HCT116 (cell line): ENCODE measurements around the gene CAMKMT. TPM values are rescaled to one million over a fixed set of nuclear protein-coding genes. Genes with fewer than 3 reads are reported as not detected.

Experiments
- ATAC-seq: fragments of 200-7000 bp; cut with Tn5 transposase; 2 replicates; pipeline ENCODE4 v1.9.1; 2020; ENCODE audit warnings: mild to moderate bottlenecking, moderate library complexity
- BruUV-seq: library from RNA; stranded (reverse); fragments of 400-500 nt; replicated peaks from 2 replicates; lab custom pipeline; 2021; lab: Mats Ljungman, UMichigan
- CTCF ChIA-PET: fragments of 300-600 bp; sonication (Branson Sonifier 250); formaldehyde crosslinking; loops from one replicate; lab custom pipeline; 2021; ENCODE audit warnings: antibody characterized with exemption; lab: Charles Lee
- POLR2A ChIA-PET: fragments of 300-600, 350-600 bp; sonication (Branson Sonifier 250); formaldehyde crosslinking; loops from one replicate; lab custom pipeline; 2021; ENCODE audit warnings: antibody characterized with exemption; lab: Charles Lee
- RAD21 ChIA-PET, 2 experiments: fragments of 300-600 bp; sonication (Branson Sonifier 250); formaldehyde crosslinking; loops; one replicate each; lab custom pipeline; 2023; ENCODE audit warnings: low total read pairs in 2 of 2; ENCODE audit not compliant: uncharacterized antibody in 2 of 2, unreplicated experiment in 2 of 2, low non-redundant PET in 1 of 2; lab: Charles Lee
- DNase-seq: peaks from one replicate; pipeline ENCODE4 v3.0.0-alpha.2; 2010; ENCODE audit warnings: low read depth, low spot score
- H2AFZ ChIP-seq: fragments of 200-600 bp; shearing (Covaris generic), sonication (generic); 2 replicates; pipeline ENCODE4 v1.6.1; 2017; ENCODE audit warnings: low read depth, mixed run types, mixed read lengths, antibody characterized with exemption, low read length; ENCODE audit not compliant: poor library complexity, severe bottlenecking
- H3K27ac ChIP-seq: 2 replicates; pipeline ENCODE4 v1.5.1; 2012; ENCODE audit warnings: low read depth, low read length
- H3K27me3 ChIP-seq: fragments of 200-600 bp; sonication (generic); 2 replicates; pipeline ENCODE4 v1.6.1; 2016; ENCODE audit warnings: mixed run types, low read length, mixed read lengths; ENCODE audit not compliant: insufficient read depth
- H3K36me3 ChIP-seq, 2 experiments: fragments of 200-500 bp in 1 of 2; fragments of 200-600 bp in 1 of 2; sonication (Bioruptor generic) in 1 of 2; sonication (generic) in 1 of 2; 2 replicates each; pipeline versions ENCODE4 v1.5.1 to v1.6.1; 2014 to 2016; ENCODE audit warnings: low read length in 2 of 2, inconsistent platforms in 1 of 2, mixed read lengths in 1 of 2, mixed run types in 1 of 2; ENCODE audit not compliant: insufficient read depth in 2 of 2, control insufficient read depth in 1 of 2
- H3K4me1 ChIP-seq, 2 experiments: fragments of 200-600 bp in 1 of 2; sonication (generic) in 1 of 2; 2 replicates each; pipeline versions ENCODE4 v1.5.1 to v1.6.1; 2012 to 2017; ENCODE audit warnings: low read length in 2 of 2, inconsistent platforms in 1 of 2, mild to moderate bottlenecking in 1 of 2, mixed read lengths in 1 of 2, mixed run types in 1 of 2, moderate library complexity in 1 of 2; ENCODE audit not compliant: insufficient read depth in 2 of 2, control insufficient read depth in 1 of 2
- H3K4me2 ChIP-seq: fragments of 200-600 bp; sonication (generic); 2 replicates; pipeline ENCODE4 v1.6.1; 2017; ENCODE audit warnings: mixed run types, low read length, mixed read lengths
- H3K4me3 ChIP-seq, 2 experiments: fragments of 200-600 bp in 1 of 2; sonication (generic) in 1 of 2; replicated peaks in 1 of 2; 2 replicates each; pipeline ENCODE4 v1.5.1; 2011 to 2016; ENCODE audit warnings: low read length in 2 of 2, control low read depth in 1 of 2, low read depth in 1 of 2, mild to moderate bottlenecking in 1 of 2, mixed read lengths in 1 of 2, mixed run types in 1 of 2
- H3K79me2 ChIP-seq: fragments of 200-600 bp; sonication (generic); 2 replicates; pipeline ENCODE4 v1.6.1; 2017; ENCODE audit warnings: mild to moderate bottlenecking, mixed run types, low read length, moderate library complexity, mixed read lengths; ENCODE audit not compliant: insufficient read depth
- H3K9ac ChIP-seq: fragments of 200-600 bp; sonication (generic); 2 replicates; pipeline ENCODE4 v1.6.1; 2016; ENCODE audit warnings: low read length, mixed read lengths
- H3K9me2 ChIP-seq: fragments of 200-600 bp; sonication (generic), shearing (Covaris generic); 2 replicates; pipeline ENCODE4 v1.6.1; 2017; ENCODE audit warnings: mixed run types, mild to moderate bottlenecking, moderate library complexity; ENCODE audit not compliant: insufficient read depth
- H3K9me3 ChIP-seq, 2 experiments: fragments of 200-500 bp in 1 of 2; fragments of 200-600 bp in 1 of 2; sonication (Bioruptor generic) in 1 of 2; sonication (generic) in 1 of 2; 2 replicates each; pipeline ENCODE4 v1.6.1; 2014 to 2017; ENCODE audit warnings: low read length in 2 of 2, mixed read lengths in 2 of 2, inconsistent platforms in 1 of 2, low read depth in 1 of 2, mild to moderate bottlenecking in 1 of 2, mixed run types in 1 of 2, moderate library complexity in 1 of 2; ENCODE audit not compliant: control insufficient read depth in 1 of 2, insufficient read depth in 1 of 2
- H4K20me1 ChIP-seq: fragments of 200-600 bp; sonication (generic), shearing (Covaris generic); 2 replicates; pipeline ENCODE4 v1.6.1; 2017; ENCODE audit warnings: mixed run types, mild to moderate bottlenecking, moderate library complexity; ENCODE audit not compliant: insufficient read depth
- ATF3 ChIP-seq: IDR thresholded peaks from 2 replicates; pipeline ENCODE4 v1.6.1; 2012
- CBX3 ChIP-seq: IDR thresholded peaks from 2 replicates; pipeline ENCODE4 v1.6.1; 2012; ENCODE audit warnings: low read depth
- EZH2 ChIP-seq: fragments of 200-600 bp; sonication (generic); IDR thresholded peaks from 2 replicates; pipeline ENCODE4 v1.6.1; 2017; ENCODE audit warnings: antibody characterized with exemption, mixed run types
- FOSL1 ChIP-seq: IDR thresholded peaks from 2 replicates; pipeline ENCODE4 v1.6.1; 2012; ENCODE audit warnings: low read depth
- MAX ChIP-seq: IDR thresholded peaks from 2 replicates; pipeline ENCODE4 v1.6.1; 2012
- POLR2A ChIP-seq: IDR thresholded peaks from 2 replicates; pipeline ENCODE4 v1.7.0; 2011; ENCODE audit warnings: borderline replicate concordance; ENCODE audit not compliant: insufficient read depth, insufficient read length; ENCODE audit errors: extremely low read depth
- POLR2AphosphoS5 ChIP-seq: IDR thresholded peaks from 2 replicates; pipeline ENCODE4 v1.6.1; 2011; ENCODE audit warnings: mild to moderate bottlenecking, low read depth, low read length, moderate library complexity
- SP1 ChIP-seq: IDR thresholded peaks from 2 replicates; pipeline ENCODE4 v1.6.1; 2012; ENCODE audit warnings: low read depth
- SRF ChIP-seq: IDR thresholded peaks from 2 replicates; pipeline ENCODE4 v1.6.1; 2012; ENCODE audit warnings: low read depth
- YY1 ChIP-seq: IDR thresholded peaks from 2 replicates; pipeline ENCODE4 v1.6.1; 2011; ENCODE audit warnings: low read length, low read depth, moderate library complexity, mild to moderate bottlenecking; ENCODE audit not compliant: insufficient replicate concordance; ENCODE audit errors: extremely low read depth
- ZFX ChIP-seq: fragments of 450-650 bp; IDR thresholded peaks from 2 replicates; pipeline ENCODE4 v1.6.1; 2017
- ZNF274 ChIP-seq: fragments of 200-500 bp; sonication (Bioruptor generic); IDR thresholded peaks from 2 replicates; pipeline ENCODE4 v1.6.1; 2014; ENCODE audit warnings: mild to moderate bottlenecking, low read depth, low read length, inconsistent platforms
- intact Hi-C: fragments of 100-400 bp; cut with micrococcal nuclease; formaldehyde crosslinking; loops from 2 replicates; pipeline ENCODE4 v1.10.0; 2022
- total RNA-seq: library from RNA; stranded (reverse); gene quantifications from one replicate; pipeline ENCODE4 v1.2.1, GENCODE V29; 2021; ENCODE audit not compliant: unreplicated experiment
- TF ChIP-seq, protein P1 (sequence below): IDR thresholded peaks from 2 replicates; pipeline ENCODE4 v1.6.1; 2012; ENCODE audit warnings: low read depth
- TF ChIP-seq, protein P2 (sequence below): IDR thresholded peaks from 2 replicates; pipeline ENCODE4 v1.6.1; 2011; ENCODE audit warnings: mild to moderate bottlenecking, low read length, moderate library complexity; ENCODE audit not compliant: insufficient replicate concordance; ENCODE audit errors: extremely low read depth

The CAMKMT gene
- total RNA-seq, 1 experiment from 2014 or later = 10.6 TPM

- CTCF ChIA-PET = interaction anchor here (1.0 kb wide), 1 partner anchor 14 kb away, joined by 3 read pairs; no protein-coding TSS in a partner anchor
These were observed 32.4 kb upstream of the CAMKMT start for GRCh38 chr2:44329343-44329742.

DNA sequence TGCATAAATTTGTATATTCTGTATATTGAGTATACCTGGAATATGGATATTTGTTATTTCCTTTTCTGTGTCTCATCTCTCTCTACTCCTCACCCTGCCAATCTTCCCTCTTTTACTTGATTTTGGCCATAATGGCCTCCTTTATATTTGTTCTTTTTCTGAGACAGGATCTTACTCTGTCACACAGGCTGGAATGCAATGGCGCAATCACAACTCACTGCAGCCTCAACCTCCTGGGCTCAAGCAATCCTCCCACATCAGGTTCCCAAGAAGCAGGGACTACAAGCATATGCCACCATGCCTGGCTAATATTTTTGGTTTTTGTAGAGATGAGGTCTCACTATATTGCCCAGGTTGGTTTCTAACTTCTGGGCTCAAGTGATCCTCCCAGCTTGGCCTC, 30.9 kb upstream of the CAMKMT start:
- no peaks in the 10 kb centered on the region for H3K9me3 ChIP-seq
- H4K20me1 ChIP-seq = no peaks in the 10 kb centered on the region
- DNase-seq = no peak
- no peaks in the 10 kb centered on the region for H3K27me3 ChIP-seq
- H3K9ac ChIP-seq = no peak overlapping the region
- CTCF ChIA-PET = no interaction called here
- no peaks in the 10 kb centered on the region for H3K4me1 ChIP-seq
- RAD21 ChIA-PET = no interaction called here
- intact Hi-C loops = no loop called here
- H3K27ac ChIP-seq = no peak overlapping the region
- ATAC-seq = no peak
- H3K79me2 ChIP-seq = no peaks in the 10 kb centered on the region
- H3K36me3 ChIP-seq = peaks cover 4 to 9% of the 10 kb centered on the region in 2 experiments; a peak in 3 of 4 replicates
- H2AFZ ChIP-seq = no peak overlapping the region
- POLR2A ChIA-PET = no interaction called here
- no TSS peak for BruUV-seq
- H3K4me3 ChIP-seq = no peak overlapping the region
- H3K4me2 ChIP-seq = no peak overlapping the region
- no peaks in the 10 kb centered on the region for H3K9me2 ChIP-seq
- TF ChIP-seq, protein P1, sequence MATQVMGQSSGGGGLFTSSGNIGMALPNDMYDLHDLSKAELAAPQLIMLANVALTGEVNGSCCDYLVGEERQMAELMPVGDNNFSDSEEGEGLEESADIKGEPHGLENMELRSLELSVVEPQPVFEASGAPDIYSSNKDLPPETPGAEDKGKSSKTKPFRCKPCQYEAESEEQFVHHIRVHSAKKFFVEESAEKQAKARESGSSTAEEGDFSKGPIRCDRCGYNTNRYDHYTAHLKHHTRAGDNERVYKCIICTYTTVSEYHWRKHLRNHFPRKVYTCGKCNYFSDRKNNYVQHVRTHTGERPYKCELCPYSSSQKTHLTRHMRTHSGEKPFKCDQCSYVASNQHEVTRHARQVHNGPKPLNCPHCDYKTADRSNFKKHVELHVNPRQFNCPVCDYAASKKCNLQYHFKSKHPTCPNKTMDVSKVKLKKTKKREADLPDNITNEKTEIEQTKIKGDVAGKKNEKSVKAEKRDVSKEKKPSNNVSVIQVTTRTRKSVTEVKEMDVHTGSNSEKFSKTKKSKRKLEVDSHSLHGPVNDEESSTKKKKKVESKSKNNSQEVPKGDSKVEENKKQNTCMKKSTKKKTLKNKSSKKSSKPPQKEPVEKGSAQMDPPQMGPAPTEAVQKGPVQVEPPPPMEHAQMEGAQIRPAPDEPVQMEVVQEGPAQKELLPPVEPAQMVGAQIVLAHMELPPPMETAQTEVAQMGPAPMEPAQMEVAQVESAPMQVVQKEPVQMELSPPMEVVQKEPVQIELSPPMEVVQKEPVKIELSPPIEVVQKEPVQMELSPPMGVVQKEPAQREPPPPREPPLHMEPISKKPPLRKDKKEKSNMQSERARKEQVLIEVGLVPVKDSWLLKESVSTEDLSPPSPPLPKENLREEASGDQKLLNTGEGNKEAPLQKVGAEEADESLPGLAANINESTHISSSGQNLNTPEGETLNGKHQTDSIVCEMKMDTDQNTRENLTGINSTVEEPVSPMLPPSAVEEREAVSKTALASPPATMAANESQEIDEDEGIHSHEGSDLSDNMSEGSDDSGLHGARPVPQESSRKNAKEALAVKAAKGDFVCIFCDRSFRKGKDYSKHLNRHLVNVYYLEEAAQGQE = no peak
- TF ChIP-seq MAX (no peak), CBX3 (no peak), SRF (no peak), ATF3 (no peak), SP1 (no peak), ZFX (no peak), POLR2A (no peak), EZH2 (no peak), YY1 (no peak)
- TF ChIP-seq, protein P2, sequence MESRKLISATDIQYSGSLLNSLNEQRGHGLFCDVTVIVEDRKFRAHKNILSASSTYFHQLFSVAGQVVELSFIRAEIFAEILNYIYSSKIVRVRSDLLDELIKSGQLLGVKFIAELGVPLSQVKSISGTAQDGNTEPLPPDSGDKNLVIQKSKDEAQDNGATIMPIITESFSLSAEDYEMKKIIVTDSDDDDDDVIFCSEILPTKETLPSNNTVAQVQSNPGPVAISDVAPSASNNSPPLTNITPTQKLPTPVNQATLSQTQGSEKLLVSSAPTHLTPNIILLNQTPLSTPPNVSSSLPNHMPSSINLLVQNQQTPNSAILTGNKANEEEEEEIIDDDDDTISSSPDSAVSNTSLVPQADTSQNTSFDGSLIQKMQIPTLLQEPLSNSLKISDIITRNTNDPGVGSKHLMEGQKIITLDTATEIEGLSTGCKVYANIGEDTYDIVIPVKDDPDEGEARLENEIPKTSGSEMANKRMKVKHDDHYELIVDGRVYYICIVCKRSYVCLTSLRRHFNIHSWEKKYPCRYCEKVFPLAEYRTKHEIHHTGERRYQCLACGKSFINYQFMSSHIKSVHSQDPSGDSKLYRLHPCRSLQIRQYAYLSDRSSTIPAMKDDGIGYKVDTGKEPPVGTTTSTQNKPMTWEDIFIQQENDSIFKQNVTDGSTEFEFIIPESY = no peak

More at GRCh38 chr2:44329343-44329742, 32.4 kb upstream of the CAMKMT start:
- DNase-seq = no peak
- TF ChIP-seq EZH2 = no peak
- no peak for TF ChIP-seq POLR2AphosphoS5
- TF ChIP-seq FOSL1 = no peak
- TF ChIP-seq ZNF274 = no peak
- no peak for TF ChIP-seq YY1
- no peak for TF ChIP-seq ZFX
- ChIA-PET POLR2A (no interaction called here), RAD21 (no interaction called here)
- peaks cover 4 to 9% of the 10 kb centered on the region in 2 experiments; a peak in 3 of 4 replicates for H3K36me3 ChIP-seq
- no peaks in the 10 kb centered on the region for H4K20me1 ChIP-seq
- H3K79me2 ChIP-seq = no peaks in the 10 kb centered on the region
- no peak overlapping the region for H2AFZ ChIP-seq
- ATAC-seq = no peak
- no peak overlapping the region for H3K27ac ChIP-seq
- no peaks in the 10 kb centered on the region for H3K4me1 ChIP-seq
- H3K9me3 ChIP-seq = no peaks in the 10 kb centered on the region
- intact Hi-C loops = no loop called here
- no TSS peak for BruUV-seq
- H3K4me3 ChIP-seq = no peak overlapping the region
- H3K9me2 ChIP-seq = no peaks in the 10 kb centered on the region
- H3K27me3 ChIP-seq = no peaks in the 10 kb centered on the region
- H3K9ac ChIP-seq = no peak overlapping the region
- H3K4me2 ChIP-seq = no peak overlapping the region
